Aorta (tissue), 5 donors: ENCODE results near the gene DCDC1. TPM values are rescaled to one million over a fixed set of nuclear protein-coding genes. Genes with fewer than 3 reads are reported as not detected.

Source experiments
- ATAC-seq: fragments of 200-7000 bp; cut with Tn5 transposase; one replicate; pipeline ENCODE4 v1.9.1; 2022; ENCODE audit warnings: moderate library complexity; ENCODE audit not compliant: low FRiP score
- DNase-seq, 2 donors: peaks; one replicate each; pipeline ENCODE4 v3.0.0-alpha.2; 2020
- H3K27ac ChIP-seq, 2 donors: one replicate each; pipeline ENCODE4 v1.5.1; 2013; ENCODE audit warnings: low read length in 2 of 2, mild to moderate bottlenecking in 2 of 2, moderate library complexity in 2 of 2, control low read depth in 1 of 2, inconsistent platforms in 1 of 2, low read depth in 1 of 2
- H3K27me3 ChIP-seq, 2 donors: one replicate each; pipeline ENCODE4 v1.6.1; 2013; ENCODE audit warnings: control low read depth in 1 of 2, low read length in 1 of 2, mild to moderate bottlenecking in 1 of 2, moderate library complexity in 1 of 2; ENCODE audit not compliant: insufficient read depth in 2 of 2, control insufficient read depth in 1 of 2
- H3K36me3 ChIP-seq, 2 donors: one replicate each; pipeline ENCODE4 v1.6.1; 2013; ENCODE audit warnings: control low read depth in 1 of 2, low read length in 1 of 2, mild to moderate bottlenecking in 1 of 2; ENCODE audit not compliant: insufficient read depth in 2 of 2, control insufficient read depth in 1 of 2
- H3K4me1 ChIP-seq, 2 donors: one replicate each; pipeline ENCODE4 v1.6.1; 2013; ENCODE audit warnings: low read length in 2 of 2, control low read depth in 1 of 2, mild to moderate bottlenecking in 1 of 2, moderate library complexity in 1 of 2; ENCODE audit not compliant: insufficient read depth in 2 of 2, control insufficient read depth in 1 of 2
- H3K4me3 ChIP-seq, 2 donors: one replicate each; pipeline ENCODE4 v1.5.1; 2013; ENCODE audit warnings: low read length in 2 of 2, control low read depth in 1 of 2, mild to moderate bottlenecking in 1 of 2
- H3K9me3 ChIP-seq: one replicate; pipeline ENCODE4 v1.6.1; 2013; ENCODE audit warnings: mild to moderate bottlenecking, low read length; ENCODE audit not compliant: control insufficient read depth
- WGBS, 2 donors: extraction: QIAGEN DNeasy Blood & Tissue Kit; methylation state at CpG; one replicate each; pipeline ENCODE4 v1.1.7; 2013; 5-methylcytosine and 5-hydroxymethylcytosine counted together
- intact Hi-C, 2 donors: fragments of 100-400 bp; cut with DNase I; formaldehyde crosslinking; loops; one replicate each; pipeline versions ENCODE4 v1.14.2 to v1.15.0; 2022
- polyA plus RNA-seq, 2 donors: library from polyadenylated mRNA; stranded (reverse); fragments of 200-250 nt; gene quantifications; one replicate each; pipeline ENCODE4 v1.2.3, GENCODE V29; 2013
- total RNA-seq, 2 donors: library from RNA; stranded (reverse); fragmentation: NEBNext Ultra II Directional; extraction: Animal tissue kit (Norgen Biotek cat#: 25700); gene quantifications; one replicate each; pipeline ENCODE4 v1.2.1, GENCODE V29; 2021
- donor health status: healthy with polysubstance abuse.
- donor health status: Bipolar disorder and iron deficiency.
- donor health status: DM: no; HTN: no; CAD: no.
- donor health status: DM: no; HTN: no; CAD: no.
- donor health status: DM: yes; HTN: yes; CAD: no.

The DCDC1 gene
- total and polyA plus RNA-seq, 4 donors: 0.51 to 0.52 TPM; not detected in 2

GRCh38 chr11:31254415-31254814 lies 115.1 kb downstream of the DCDC1 start:
- no peak for ATAC-seq
- H3K27me3 ChIP-seq: no peaks in the 10 kb centered on the region
- intact Hi-C loops: no loop called here

GRCh38 chr11:31248768-31249167 lies 120.8 kb downstream of the DCDC1 start:
- no peak for ATAC-seq
- no peaks in the 10 kb centered on the region for H3K36me3 ChIP-seq
- WGBS, 2 donors: 15 to 39% methylated on average over 1 of the region's 1 CpG
- DNase-seq: no peak
- H3K27ac ChIP-seq: no peak overlapping the region
- intact Hi-C loops: no loop called here
- no peak overlapping the region for H3K4me3 ChIP-seq
- H3K4me1 ChIP-seq: no peaks in the 10 kb centered on the region
- no peaks in the 10 kb centered on the region for H3K9me3 ChIP-seq
- no peaks in the 10 kb centered on the region for H3K27me3 ChIP-seq

More at GRCh38 chr11:31254415-31254814, 115.1 kb downstream of the DCDC1 start:
- no peak overlapping the region for H3K27ac ChIP-seq
- no peak for DNase-seq
- H3K9me3 ChIP-seq: no peaks in the 10 kb centered on the region
- no peaks in the 10 kb centered on the region for H3K4me1 ChIP-seq
- H3K4me3 ChIP-seq: no peak overlapping the region
- no peaks in the 10 kb centered on the region for H3K36me3 ChIP-seq

GRCh38 chr11:31247321-31247720 lies 122.2 kb downstream of the DCDC1 start:
- no peak for DNase-seq
- Histone ChIP-seq H3K4me3 (no peak overlapping the region), H3K36me3 (no peaks in the 10 kb centered on the region), H3K4me1 (no peaks in the 10 kb centered on the region), H3K27ac (no peak overlapping the region), H3K9me3 (no peaks in the 10 kb centered on the region), H3K27me3 (no peaks in the 10 kb centered on the region)
- no peak for ATAC-seq
- 88 to 91% methylated on average over 5 of the region's 5 CpGs for WGBS, 2 donors
- intact Hi-C loops: no loop called here

GRCh38 chr11:31246451-31247165 lies 122.9 kb downstream of the DCDC1 start:
- ATAC-seq (no peak), DNase-seq (no peak)
- intact Hi-C loops: no loop called here
- Histone ChIP-seq H3K4me3 (no peak overlapping the region), H3K27ac (no peak overlapping the region), H3K27me3 (no peaks in the 10 kb centered on the region), H3K4me1 (no peaks in the 10 kb centered on the region), H3K36me3 (no peaks in the 10 kb centered on the region), H3K9me3 (no peaks in the 10 kb centered on the region)
- WGBS, 2 donors: 19% methylated on average over 4 of the region's 4 CpGs

GRCh38 chr11:31243706-31244105 lies 125.8 kb downstream of the DCDC1 start:
- Histone ChIP-seq H3K36me3 (no peaks in the 10 kb centered on the region), H3K27ac (no peak overlapping the region), H3K4me3 (no peak overlapping the region), H3K4me1 (no peaks in the 10 kb centered on the region), H3K9me3 (no peaks in the 10 kb centered on the region), H3K27me3 (no peaks in the 10 kb centered on the region)
- intact Hi-C loops: loop anchor here in 1 of 2 donors (5.0 kb wide), 1 partner anchor 629 kb away; no protein-coding TSS in a partner anchor
- DNase-seq (no peak), ATAC-seq (no peak)
- 88 to 91% methylated on average over 1 of the region's 1 CpG for WGBS, 2 donors

GRCh38 chr11:31240340-31240904 lies 129.1 kb downstream of the DCDC1 start:
- 14 to 15% methylated on average over 5 of the region's 5 CpGs for WGBS, 2 donors
- intact Hi-C loops: loop anchor here in 1 of 2 donors (5.0 kb wide), 1 partner anchor 632 kb away; no protein-coding TSS in a partner anchor
- no peaks in the 10 kb centered on the region for H3K36me3 ChIP-seq
- no peak for DNase-seq
- H3K4me3 ChIP-seq: no peak overlapping the region
- no peaks in the 10 kb centered on the region for H3K27me3 ChIP-seq
- ATAC-seq: no peak
- H3K4me1 ChIP-seq: no peaks in the 10 kb centered on the region
- no peaks in the 10 kb centered on the region for H3K9me3 ChIP-seq
- H3K27ac ChIP-seq: no peak overlapping the region

- ATAC-seq: no peak
- DNase-seq: no peak
- H3K9me3 ChIP-seq: no peaks in the 10 kb centered on the region
- no peaks in the 10 kb centered on the region for H3K27me3 ChIP-seq
- WGBS, 2 donors: 35 to 39% methylated on average over 8 of the region's 8 CpGs
- H3K4me1 ChIP-seq: no peaks in the 10 kb centered on the region
- no peak overlapping the region for H3K4me3 ChIP-seq
- no peak overlapping the region for H3K27ac ChIP-seq
- no peaks in the 10 kb centered on the region for H3K36me3 ChIP-seq
- intact Hi-C loops: no loop called here
Observed at GRCh38 chr11:31237819-31238760, 131.4 kb downstream of the DCDC1 start.

GRCh38 chr11:31236143-31236542 lies 133.4 kb downstream of the DCDC1 start:
- ATAC-seq: no peak
- Histone ChIP-seq H3K27me3 (no peaks in the 10 kb centered on the region), H3K36me3 (no peaks in the 10 kb centered on the region), H3K9me3 (no peaks in the 10 kb centered on the region), H3K27ac (no peak overlapping the region), H3K4me1 (no peaks in the 10 kb centered on the region), H3K4me3 (no peak overlapping the region)
- WGBS, 2 donors: 0 to 1% methylated on average over 1 of the region's 1 CpG
- no peak for DNase-seq
- intact Hi-C loops: no loop called here
